Muscle of arm (tissue), 12 donors: ENCODE results near the gene NCAM1. TPM values are rescaled to one million over a fixed set of nuclear protein-coding genes. Genes with fewer than 3 reads are reported as not detected.

ENCODE experiments used
- DNase-seq: peaks from one replicate; pipeline ENCODE4 v3.0.0-alpha.2; 2013
- polyA plus RNA-seq, 12 donors: library from polyadenylated mRNA; unstranded; fragments of 120-200 nt; gene quantifications; one replicate each; pipeline ENCODE4 v1.2.1, GENCODE V29; 2013; ENCODE audit not compliant: insufficient read length in 12 of 12

NCAM1 gene
- polyA plus RNA-seq, 12 donors: 105 to 161 (median 136) TPM

- DNase-seq: peak; percentile 54
These were observed 344.5 kb downstream of the NCAM1 start for GRCh38 chr11:113305440-113306336.

GRCh38 chr11:113308601-113309000 lies 347.4 kb downstream of the NCAM1 start:
- no peak for DNase-seq

- DNase-seq: no peak
These were observed 350.3 kb downstream of the NCAM1 start for GRCh38 chr11:113311536-113311935.

- DNase-seq: no peak
These were observed 352.4 kb downstream of the NCAM1 start for GRCh38 chr11:113313601-113314000.

- DNase-seq: no peak
These were observed 352.8 kb downstream of the NCAM1 start for GRCh38 chr11:113314065-113314388.

- DNase-seq: peak; percentile 92
These were observed 353.4 kb downstream of the NCAM1 start, which contains the start of gene TTC12 for GRCh38 chr11:113314389-113315301. TTC12 (plus strand) TSS chr11:113314583; CDS start chr11:113316258, 1,675 bp downstream.

- DNase-seq: no peak
These were observed 354.6 kb downstream of the NCAM1 start for GRCh38 chr11:113315811-113316210.

- no peak for DNase-seq
These were observed 355.0 kb downstream of the NCAM1 start for GRCh38 chr11:113316256-113316655.

- no peak for DNase-seq
These were observed 356.1 kb downstream of the NCAM1 start for GRCh38 chr11:113317339-113317738.

GRCh38 chr11:113319085-113319484 lies 357.9 kb downstream of the NCAM1 start:
- no peak for DNase-seq

GRCh38 chr11:113322158-113322557 lies 360.9 kb downstream of the NCAM1 start:
- no peak for DNase-seq

- no peak for DNase-seq
These were observed 363.0 kb downstream of the NCAM1 start for GRCh38 chr11:113324250-113324649.
